NT2/D1 (cell line): ENCODE results near the gene SOX5.

Source experiments
- YY1 ChIP-seq: IDR thresholded peaks from 2 replicates; pipeline ENCODE4 v1.6.1; 2011; ENCODE audit not compliant: insufficient read length, insufficient read depth
- ZNF274 ChIP-seq: IDR thresholded peaks from 2 replicates; pipeline ENCODE4 v1.6.1; 2011; ENCODE audit warnings: mild to moderate bottlenecking, low read depth, low read length

- TF ChIP-seq ZNF274 (no peak), YY1 (no peak)
Measured at GRCh38 chr12:23945249-23945648, 4.2 kb downstream of the SOX5 start.
